DND-41 (cell line): ENCODE data around the gene RASAL2.

Experiments used
- ATAC-seq: fragments of 200-7000 bp; cut with Tn5 transposase; 3 replicates; pipeline ENCODE4 v1.9.1; 2021; ENCODE audit warnings: low read depth; ENCODE audit not compliant: insufficient read depth
- DNase-seq: peaks from one replicate; pipeline ENCODE4 v3.0.0-alpha.2; 2020
- H2AFZ ChIP-seq: 2 replicates; pipeline ENCODE4 v1.6.0; 2012; ENCODE audit warnings: low read depth, low read length
- H3K27ac ChIP-seq: 2 replicates; pipeline ENCODE4 v1.5.1; 2012; ENCODE audit warnings: low read length, inconsistent platforms
- H3K27me3 ChIP-seq: fragments of 200-600 bp; sonication (generic); 2 replicates; pipeline ENCODE4 v1.6.0; 2012; ENCODE audit warnings: low read length, mild to moderate bottlenecking, inconsistent platforms; ENCODE audit not compliant: insufficient read depth, poor library complexity
- H3K36me3 ChIP-seq: 2 replicates; pipeline ENCODE4 v1.5.1; 2012; ENCODE audit warnings: low read length, inconsistent platforms; ENCODE audit not compliant: insufficient read depth
- H3K4me1 ChIP-seq: 2 replicates; pipeline ENCODE4 v1.5.1; 2012; ENCODE audit warnings: mild to moderate bottlenecking, low read length; ENCODE audit not compliant: insufficient read depth
- H3K4me2 ChIP-seq: 2 replicates; pipeline ENCODE4 v1.6.0; 2012; ENCODE audit warnings: mild to moderate bottlenecking, moderate library complexity, low read length, inconsistent platforms; ENCODE audit not compliant: insufficient read depth
- H3K4me3 ChIP-seq, 2 experiments: fragments of 200-600 bp in 1 of 2; shearing (Covaris generic) in 1 of 2; 2 replicates each; pipeline ENCODE4 v1.5.1; 2012 to 2016; ENCODE audit warnings: inconsistent platforms in 2 of 2, low read length in 2 of 2, mild to moderate bottlenecking in 2 of 2, low read depth in 1 of 2, moderate library complexity in 1 of 2
- H3K79me2 ChIP-seq: 2 replicates; pipeline ENCODE4 v1.6.0; 2012; ENCODE audit warnings: low read length, inconsistent platforms; ENCODE audit not compliant: insufficient read depth
- H3K9ac ChIP-seq: 2 replicates; pipeline ENCODE4 v1.6.0; 2012; ENCODE audit warnings: low read depth, mild to moderate bottlenecking, inconsistent platforms, low read length, moderate library complexity
- H3K9me3 ChIP-seq: 2 replicates; pipeline ENCODE4 v1.5.1; 2012; ENCODE audit warnings: low read length, moderate library complexity, mild to moderate bottlenecking, inconsistent platforms; ENCODE audit not compliant: insufficient read depth, severe bottlenecking
- H4K20me1 ChIP-seq: 2 replicates; pipeline ENCODE4 v1.6.0; 2012; ENCODE audit warnings: low read length; ENCODE audit not compliant: insufficient read depth
- EZH2 ChIP-seq: IDR thresholded peaks from 3 replicates; pipeline ENCODE4 v1.6.1; 2012; ENCODE audit warnings: borderline replicate concordance, low read depth, mild to moderate bottlenecking, moderate library complexity, low read length, inconsistent platforms; ENCODE audit not compliant: severe bottlenecking
- TF ChIP-seq, protein P1 (sequence below): IDR thresholded peaks from 2 replicates; pipeline ENCODE4 v1.5.1; 2012; ENCODE audit warnings: borderline replicate concordance, low read length, moderate library complexity, mild to moderate bottlenecking; ENCODE audit not compliant: poor library complexity, severe bottlenecking; ENCODE audit errors: extremely low read depth

Gene RASAL2

GRCh38 chr1:178411756-178412399 is 318.0 kb downstream of the RASAL2 start:
- Histone ChIP-seq H3K27ac (no peak overlapping the region), H3K4me3 (no peak overlapping the region), H4K20me1 (no peaks in the 10 kb centered on the region), H3K27me3 (no peaks in the 10 kb centered on the region), H3K9me3 (no peaks in the 10 kb centered on the region), H2AFZ (no peak overlapping the region), H3K36me3 (no peaks in the 10 kb centered on the region), H3K4me2 (no peak overlapping the region), H3K4me1 (no peaks in the 10 kb centered on the region), H3K9ac (no peak overlapping the region), H3K79me2 (no peaks in the 10 kb centered on the region)
- no peak for TF ChIP-seq EZH2
- TF ChIP-seq, protein P1, sequence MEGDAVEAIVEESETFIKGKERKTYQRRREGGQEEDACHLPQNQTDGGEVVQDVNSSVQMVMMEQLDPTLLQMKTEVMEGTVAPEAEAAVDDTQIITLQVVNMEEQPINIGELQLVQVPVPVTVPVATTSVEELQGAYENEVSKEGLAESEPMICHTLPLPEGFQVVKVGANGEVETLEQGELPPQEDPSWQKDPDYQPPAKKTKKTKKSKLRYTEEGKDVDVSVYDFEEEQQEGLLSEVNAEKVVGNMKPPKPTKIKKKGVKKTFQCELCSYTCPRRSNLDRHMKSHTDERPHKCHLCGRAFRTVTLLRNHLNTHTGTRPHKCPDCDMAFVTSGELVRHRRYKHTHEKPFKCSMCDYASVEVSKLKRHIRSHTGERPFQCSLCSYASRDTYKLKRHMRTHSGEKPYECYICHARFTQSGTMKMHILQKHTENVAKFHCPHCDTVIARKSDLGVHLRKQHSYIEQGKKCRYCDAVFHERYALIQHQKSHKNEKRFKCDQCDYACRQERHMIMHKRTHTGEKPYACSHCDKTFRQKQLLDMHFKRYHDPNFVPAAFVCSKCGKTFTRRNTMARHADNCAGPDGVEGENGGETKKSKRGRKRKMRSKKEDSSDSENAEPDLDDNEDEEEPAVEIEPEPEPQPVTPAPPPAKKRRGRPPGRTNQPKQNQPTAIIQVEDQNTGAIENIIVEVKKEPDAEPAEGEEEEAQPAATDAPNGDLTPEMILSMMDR = no peak
- ATAC-seq (no peak), DNase-seq (no peak)

DNA sequence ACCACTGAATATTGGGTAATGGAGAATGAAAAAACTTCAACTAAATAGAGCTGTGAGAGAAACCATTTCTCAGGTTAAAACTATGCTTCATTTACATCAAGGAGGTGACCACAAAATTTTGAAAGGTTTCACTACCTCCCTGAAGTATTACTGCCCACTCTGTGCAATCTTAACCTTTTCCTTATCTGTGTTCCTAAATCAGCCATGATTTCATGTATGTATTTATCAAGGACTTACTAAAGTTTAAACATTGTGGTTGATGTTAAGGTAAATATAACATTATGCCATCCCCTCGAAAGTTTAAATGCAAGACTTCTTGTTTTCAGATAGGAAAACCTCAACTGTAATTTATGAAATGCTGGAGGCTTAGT is 318.5 kb downstream of the RASAL2 start:
- Histone ChIP-seq H2AFZ (no peak overlapping the region), H3K79me2 (no peaks in the 10 kb centered on the region), H3K27me3 (no peaks in the 10 kb centered on the region), H3K4me2 (no peak overlapping the region), H3K4me3 (no peak overlapping the region), H3K9me3 (no peaks in the 10 kb centered on the region), H3K4me1 (no peaks in the 10 kb centered on the region), H3K27ac (no peak overlapping the region), H3K9ac (no peak overlapping the region), H3K36me3 (no peaks in the 10 kb centered on the region), H4K20me1 (no peaks in the 10 kb centered on the region)
- no peak for TF ChIP-seq EZH2
- ATAC-seq (no peak), DNase-seq (no peak)

- Histone ChIP-seq H3K4me3 (no peak overlapping the region), H4K20me1 (no peaks in the 10 kb centered on the region), H3K4me1 (no peaks in the 10 kb centered on the region), H3K9me3 (no peaks in the 10 kb centered on the region), H3K4me2 (no peak overlapping the region), H2AFZ (no peak overlapping the region), H3K27me3 (no peaks in the 10 kb centered on the region), H3K9ac (no peak overlapping the region), H3K79me2 (no peaks in the 10 kb centered on the region), H3K36me3 (no peaks in the 10 kb centered on the region), H3K27ac (no peak overlapping the region)
- no peak for DNase-seq
- ATAC-seq = no peak
- TF ChIP-seq, protein P1 = no peak
- no peak for TF ChIP-seq EZH2
These were observed 324.0 kb downstream of the RASAL2 start for GRCh38 chr1:178417858-178418257.

- ATAC-seq = no peak
- no peak overlapping the region for H3K27ac ChIP-seq
- H3K4me3 ChIP-seq = no peak overlapping the region
- no peaks in the 10 kb centered on the region for H4K20me1 ChIP-seq
- no peaks in the 10 kb centered on the region for H3K9me3 ChIP-seq
- no peak for DNase-seq
- no peaks in the 10 kb centered on the region for H3K79me2 ChIP-seq
- H2AFZ ChIP-seq = no peak overlapping the region
- no peaks in the 10 kb centered on the region for H3K27me3 ChIP-seq
- no peaks in the 10 kb centered on the region for H3K36me3 ChIP-seq
- H3K4me1 ChIP-seq = no peaks in the 10 kb centered on the region
- TF ChIP-seq EZH2 = no peak
- TF ChIP-seq, protein P1 = no peak
- no peak overlapping the region for H3K9ac ChIP-seq
- no peak overlapping the region for H3K4me2 ChIP-seq
These were observed 324.5 kb downstream of the RASAL2 start for GRCh38 chr1:178418284-178418955.
